K562 (cell line): ENCODE measurements around the gene PYGB. TPM values are rescaled to one million over a fixed set of nuclear protein-coding genes. Genes with fewer than 3 reads are reported as not detected.

ENCODE experiments used
- ATAC-seq: fragments of 200-7000 bp; cut with Tn5 transposase; 3 replicates; pipeline ENCODE4 v1.9.1; 2020; ENCODE audit warnings: moderate library complexity
- BruUV-seq: library from RNA; stranded (reverse); fragments of 400-500 nt; replicated peaks from 2 replicates; lab custom pipeline; 2021; lab: Mats Ljungman, UMichigan
- CTCF ChIA-PET: fragments of 300-600 bp; formaldehyde crosslinking; extraction: SDS; loops from one replicate; lab custom pipeline; 2021; ENCODE audit warnings: low intra/inter-chr PET ratio; lab: Yijun Ruan, JAX
- POLR2A ChIA-PET: fragments of 300-600, 350-650 bp; sonication (Branson Sonifier 250); formaldehyde crosslinking; extraction: SDS; loops from one replicate; lab custom pipeline; 2021; ENCODE audit warnings: antibody characterized with exemption, inconsistent platforms; lab: Yijun Ruan, JAX
- DNase-seq, 4 experiments: peaks; one replicate each; pipeline versions ENCODE4 v3.0.0 to v3.0.0-alpha.2; 2011 to 2018; ENCODE audit warnings: low spot score in 3 of 4, mixed read lengths in 3 of 4; ENCODE audit errors: extremely low read depth in 1 of 4
- FAIRE-seq: peaks from 2 replicates; lab custom pipeline; 2011; peaks lifted over from hg19 to GRCh38; lab: Jason Lieb, UNC
- H2AFZ ChIP-seq: 2 replicates; pipeline ENCODE4 v1.6.0; 2011; ENCODE audit warnings: low read depth, low read length, control low read depth, inconsistent platforms
- H3K27ac ChIP-seq: fragments of 200-600 bp; 3 replicates; pipeline ENCODE4 v1.8.0; 2011; ENCODE audit warnings: low read depth, mild to moderate bottlenecking, control low read depth, inconsistent platforms, low read length, moderate library complexity, mixed read lengths; ENCODE audit errors: extremely low read depth
- H3K27me3 ChIP-seq, 2 experiments: fragments of 300-600 bp in 1 of 2; 2 replicates in 1 of 2; 3 replicates in 1 of 2; pipeline versions ENCODE4 v1.6.0 to v1.8.0; 2011; ENCODE audit warnings: inconsistent platforms in 2 of 2, low read length in 2 of 2, mild to moderate bottlenecking in 1 of 2, mixed read lengths in 1 of 2, moderate library complexity in 1 of 2; ENCODE audit not compliant: control insufficient read depth in 2 of 2, insufficient read depth in 2 of 2
- H3K36me3 ChIP-seq: fragments of 300-600 bp; 3 replicates; pipeline ENCODE4 v1.8.0; 2011; ENCODE audit warnings: mild to moderate bottlenecking, low read length, inconsistent platforms; ENCODE audit not compliant: control insufficient read depth, insufficient read depth
- H3K4me1 ChIP-seq, 2 experiments: fragments of 200-600 bp in 1 of 2; replicated peaks in 1 of 2; 2 replicates in 1 of 2; 3 replicates in 1 of 2; pipeline versions ENCODE4 v1.5.1 to v1.8.0; 2011; ENCODE audit warnings: inconsistent platforms in 2 of 2, low read length in 2 of 2, mild to moderate bottlenecking in 1 of 2, mixed read lengths in 1 of 2, moderate library complexity in 1 of 2; ENCODE audit not compliant: control insufficient read depth in 2 of 2, insufficient read depth in 2 of 2
- H3K4me2 ChIP-seq: 2 replicates; pipeline ENCODE4 v1.6.1; 2011; ENCODE audit warnings: low read length, control low read depth, inconsistent platforms, mixed read lengths; ENCODE audit not compliant: insufficient read depth
- H3K4me3 ChIP-seq: fragments of 200-600 bp; sonication (generic), shearing (Covaris generic); 2 replicates; pipeline ENCODE4 v1.5.1; 2016; ENCODE audit warnings: control low read depth, inconsistent platforms
- H3K79me2 ChIP-seq: fragments of 200-600 bp; 3 replicates; pipeline ENCODE4 v1.8.0; 2011; ENCODE audit warnings: low read length, inconsistent platforms; ENCODE audit not compliant: control insufficient read depth, insufficient read depth
- H3K9ac ChIP-seq, 2 experiments: 2 replicates each; pipeline versions ENCODE4 v1.6.0 to v1.6.1; 2011; ENCODE audit warnings: low read depth in 2 of 2, low read length in 2 of 2, control low read depth in 1 of 2, inconsistent platforms in 1 of 2, mild to moderate bottlenecking in 1 of 2, mixed read lengths in 1 of 2; ENCODE audit not compliant: insufficient read depth in 1 of 2
- H3K9me1 ChIP-seq: one replicate; pipeline ENCODE4 v1.6.0; 2011; ENCODE audit warnings: inconsistent platforms, mild to moderate bottlenecking, low read length, moderate library complexity; ENCODE audit not compliant: control insufficient read depth, insufficient read depth
- H3K9me3 ChIP-seq: replicated peaks from 2 replicates; pipeline ENCODE4 v1.5.1; 2011; ENCODE audit warnings: low read depth, low read length, inconsistent platforms; ENCODE audit not compliant: control insufficient read depth, insufficient read depth
- H4K20me1 ChIP-seq: replicated peaks from 2 replicates; pipeline ENCODE4 v1.6.1; 2011; ENCODE audit warnings: low read length, inconsistent platforms, mixed read lengths; ENCODE audit not compliant: control insufficient read depth, insufficient read depth
- HNRNPK ChIP-seq: fragments of 200-400 bp; formaldehyde crosslinking; IDR thresholded peaks from one replicate; pipeline ENCODE4 v1.6.1; 2018; ENCODE audit warnings: mild to moderate bottlenecking, low read depth, low read length; ENCODE audit not compliant: poor library complexity, severe bottlenecking
- POLR2H ChIP-seq: IDR thresholded peaks from 2 replicates; pipeline ENCODE4 v1.6.1; 2016; ENCODE audit warnings: missing genetic modification characterization, low read depth, mild to moderate bottlenecking, control low read depth, missing compliant biosample characterization, moderate library complexity
- SETDB1 ChIP-seq: IDR thresholded peaks from one replicate; pipeline ENCODE4 v1.6.1; 2012; ENCODE audit warnings: low read length, control low read depth, inconsistent platforms
- SREBF1 ChIP-seq: fragments of 150-350 bp; IDR thresholded peaks from 2 replicates; pipeline ENCODE4 v1.6.1; 2014; ENCODE audit warnings: antibody characterized with exemption, low read depth, low read length, borderline replicate concordance
- ZNF583 ChIP-seq: fragments of 250-450 bp; sonication (Bioruptor Pico); IDR thresholded peaks from 2 replicates; pipeline ENCODE4 v1.4.0; 2020
- WGBS: fragments of 100-300 bp; shearing (Covaris generic); methylation state at CpG from one replicate; pipeline ENCODE4 v1.1.6; 2016; ENCODE audit warnings: low coverage, mixed read lengths; ENCODE audit not compliant: insufficient coverage; ENCODE audit errors: missing lambda C conversion rate; 5-methylcytosine and 5-hydroxymethylcytosine counted together
- in situ Hi-C: fragments of 300-500 bp; cut with MboI; formaldehyde crosslinking; loops from 4 replicates; pipeline ENCODE4 v1.15.0; 2018; ENCODE audit warnings: inconsistent platforms, mixed read lengths
- intact Hi-C: fragments of 100-400 bp; cut with micrococcal nuclease; formaldehyde crosslinking; loops from 2 replicates; pipeline ENCODE4 v1.14.2; 2022
- polyA plus RNA-seq, 8 experiments: library from polyadenylated mRNA; depleted of rRNA in 4 of 8; stranded (reverse) in 5 of 8; unstranded in 3 of 8; fragments of >200 nt; fragmentation: Nextera tagmentation in 2 of 8; fragmentation: Illumina TruSeq in 1 of 8; extraction: Ambion mirVana in 2 of 8; extraction: Trizol in 1 of 8; gene quantifications; 2 replicates each; pipeline versions ENCODE4 v1.2.1 to v1.2.3, GENCODE V29; 2011 to 2014; ENCODE audit warnings: inconsistent platforms in 1 of 8, missing spikeins in 1 of 8
- total RNA-seq, 7 experiments: library from RNA; depleted of rRNA in 6 of 7; stranded (reverse); fragments of >200 nt in 6 of 7; fragmentation: Illumina TruSeq in 2 of 7; extraction: Trizol in 2 of 7; gene quantifications; 2 replicates each; pipeline versions ENCODE4 v1.2.1 to v1.2.3, GENCODE V29; 2011 to 2021; ENCODE audit warnings: low replicate concordance in 1 of 7
- TF ChIP-seq, protein P1 (sequence below): sonication (generic); formaldehyde crosslinking; IDR thresholded peaks from 2 replicates; pipeline ENCODE4 v1.8.0; 2022; ENCODE audit warnings: mild to moderate bottlenecking, low read depth, missing genetic modification reagents
- TF ChIP-seq, protein P2 (sequence below): fragments of 450-650 bp; formaldehyde crosslinking; IDR thresholded peaks from 2 replicates; pipeline ENCODE4 v1.4.0; 2020; ENCODE audit warnings: mild to moderate bottlenecking, mixed read lengths
- TF ChIP-seq, protein P3 (sequence below), 2 experiments: fragments of 450-650 bp in 1 of 2; sonication (generic) in 1 of 2; formaldehyde crosslinking in 1 of 2; IDR thresholded peaks; 2 replicates each; pipeline versions ENCODE4 v1.7.1 to v1.9.0; 2016 to 2022; ENCODE audit warnings: inconsistent platforms in 1 of 2, mild to moderate bottlenecking in 1 of 2, missing genetic modification reagents in 1 of 2

PYGB gene
- total and polyA plus RNA-seq, 9 of the 15 experiments (the other 6 are each of a cell fraction or from before 2014, with no cell fraction given) = 0.34 to 18.0 (median 9.8) TPM

DNA sequence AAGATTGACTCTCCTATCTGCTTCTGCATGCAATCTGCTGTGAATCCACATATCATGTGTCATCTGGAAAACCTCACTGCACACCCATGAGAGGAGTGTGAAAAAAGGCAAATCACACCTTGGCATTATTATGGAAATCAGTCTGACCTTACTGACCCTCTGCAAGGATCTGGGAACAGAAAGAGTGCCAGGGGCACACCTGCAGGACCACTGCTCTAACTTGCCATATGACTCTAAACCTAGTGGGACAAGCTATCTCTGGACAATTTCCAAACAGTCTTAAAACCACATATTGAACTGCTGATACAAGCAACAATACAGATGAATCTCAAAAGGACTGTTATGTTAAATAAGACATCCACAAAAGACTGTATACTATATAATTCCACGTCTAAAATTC, 92.5 kb downstream of the PYGB start:
- no peak overlapping the region for H3K4me2 ChIP-seq
- ChIA-PET POLR2A (interaction anchor here (0.6 kb wide), 1 partner anchor 18 kb away, joined by 3 read pairs; no protein-coding TSS in a partner anchor), CTCF (no interaction called here)
- WGBS = 0% methylated on average over 1 of the region's 1 CpG
- no peak for ATAC-seq
- no peak for DNase-seq
- no peak overlapping the region for H3K9ac ChIP-seq
- H3K79me2 ChIP-seq = no peaks in the 10 kb centered on the region; the same call in 2 of the 3 replicates
- H2AFZ ChIP-seq = no peak overlapping the region
- BruUV-seq = no TSS peak
- H4K20me1 ChIP-seq = no peaks in the 10 kb centered on the region
- H3K27me3 ChIP-seq = no peaks in the 10 kb centered on the region
- no peak overlapping the region for H3K4me3 ChIP-seq
- no peak for FAIRE-seq
- H3K4me1 ChIP-seq = no peaks in the 10 kb centered on the region; a peak in 1 of 5 replicates
- H3K9me3 ChIP-seq = no peaks in the 10 kb centered on the region
- no peak overlapping the region for H3K27ac ChIP-seq
- H3K9me1 ChIP-seq = no peaks in the 10 kb centered on the region
- in situ Hi-C loops (no loop called here), intact Hi-C loops (no loop called here)
- no peaks in the 10 kb centered on the region for H3K36me3 ChIP-seq
- no peak for TF ChIP-seq ZNF583 (CRISPR knock-in tag)
- TF ChIP-seq, protein P1, sequence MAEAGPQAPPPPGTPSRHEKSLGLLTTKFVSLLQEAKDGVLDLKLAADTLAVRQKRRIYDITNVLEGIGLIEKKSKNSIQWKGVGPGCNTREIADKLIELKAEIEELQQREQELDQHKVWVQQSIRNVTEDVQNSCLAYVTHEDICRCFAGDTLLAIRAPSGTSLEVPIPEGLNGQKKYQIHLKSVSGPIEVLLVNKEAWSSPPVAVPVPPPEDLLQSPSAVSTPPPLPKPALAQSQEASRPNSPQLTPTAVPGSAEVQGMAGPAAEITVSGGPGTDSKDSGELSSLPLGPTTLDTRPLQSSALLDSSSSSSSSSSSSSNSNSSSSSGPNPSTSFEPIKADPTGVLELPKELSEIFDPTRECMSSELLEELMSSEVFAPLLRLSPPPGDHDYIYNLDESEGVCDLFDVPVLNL (CRISPR knock-in tag) = no peak
- TF ChIP-seq, protein P2, sequence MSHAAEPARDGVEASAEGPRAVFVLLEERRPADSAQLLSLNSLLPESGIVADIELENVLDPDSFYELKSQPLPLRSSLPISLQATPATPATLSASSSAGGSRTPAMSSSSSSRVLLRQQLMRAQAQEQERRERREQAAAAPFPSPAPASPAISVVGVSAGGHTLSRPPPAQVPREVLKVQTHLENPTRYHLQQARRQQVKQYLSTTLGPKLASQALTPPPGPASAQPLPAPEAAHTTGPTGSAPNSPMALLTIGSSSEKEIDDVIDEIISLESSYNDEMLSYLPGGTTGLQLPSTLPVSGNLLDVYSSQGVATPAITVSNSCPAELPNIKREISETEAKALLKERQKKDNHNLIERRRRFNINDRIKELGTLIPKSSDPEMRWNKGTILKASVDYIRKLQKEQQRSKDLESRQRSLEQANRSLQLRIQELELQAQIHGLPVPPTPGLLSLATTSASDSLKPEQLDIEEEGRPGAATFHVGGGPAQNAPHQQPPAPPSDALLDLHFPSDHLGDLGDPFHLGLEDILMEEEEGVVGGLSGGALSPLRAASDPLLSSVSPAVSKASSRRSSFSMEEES (CRISPR knock-in tag) = no peak
- no peak for TF ChIP-seq SREBF1
- TF ChIP-seq HNRNPK = no peak
- TF ChIP-seq POLR2H = no peak
- TF ChIP-seq SETDB1 = no peak
- TF ChIP-seq, protein P3, sequence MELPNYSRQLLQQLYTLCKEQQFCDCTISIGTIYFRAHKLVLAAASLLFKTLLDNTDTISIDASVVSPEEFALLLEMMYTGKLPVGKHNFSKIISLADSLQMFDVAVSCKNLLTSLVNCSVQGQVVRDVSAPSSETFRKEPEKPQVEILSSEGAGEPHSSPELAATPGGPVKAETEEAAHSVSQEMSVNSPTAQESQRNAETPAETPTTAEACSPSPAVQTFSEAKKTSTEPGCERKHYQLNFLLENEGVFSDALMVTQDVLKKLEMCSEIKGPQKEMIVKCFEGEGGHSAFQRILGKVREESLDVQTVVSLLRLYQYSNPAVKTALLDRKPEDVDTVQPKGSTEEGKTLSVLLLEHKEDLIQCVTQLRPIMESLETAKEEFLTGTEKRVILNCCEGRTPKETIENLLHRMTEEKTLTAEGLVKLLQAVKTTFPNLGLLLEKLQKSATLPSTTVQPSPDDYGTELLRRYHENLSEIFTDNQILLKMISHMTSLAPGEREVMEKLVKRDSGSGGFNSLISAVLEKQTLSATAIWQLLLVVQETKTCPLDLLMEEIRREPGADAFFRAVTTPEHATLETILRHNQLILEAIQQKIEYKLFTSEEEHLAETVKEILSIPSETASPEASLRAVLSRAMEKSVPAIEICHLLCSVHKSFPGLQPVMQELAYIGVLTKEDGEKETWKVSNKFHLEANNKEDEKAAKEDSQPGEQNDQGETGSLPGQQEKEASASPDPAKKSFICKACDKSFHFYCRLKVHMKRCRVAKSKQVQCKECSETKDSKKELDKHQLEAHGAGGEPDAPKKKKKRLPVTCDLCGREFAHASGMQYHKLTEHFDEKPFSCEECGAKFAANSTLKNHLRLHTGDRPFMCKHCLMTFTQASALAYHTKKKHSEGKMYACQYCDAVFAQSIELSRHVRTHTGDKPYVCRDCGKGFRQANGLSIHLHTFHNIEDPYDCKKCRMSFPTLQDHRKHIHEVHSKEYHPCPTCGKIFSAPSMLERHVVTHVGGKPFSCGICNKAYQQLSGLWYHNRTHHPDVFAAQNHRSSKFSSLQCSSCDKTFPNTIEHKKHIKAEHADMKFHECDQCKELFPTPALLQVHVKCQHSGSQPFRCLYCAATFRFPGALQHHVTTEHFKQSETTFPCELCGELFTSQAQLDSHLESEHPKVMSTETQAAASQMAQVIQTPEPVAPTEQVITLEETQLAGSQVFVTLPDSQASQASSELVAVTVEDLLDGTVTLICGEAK (IDR thresholded peaks at IDR 0.05) = no peak
- TF ChIP-seq, protein P3 (CRISPR knock-in tag; IDR thresholded peaks at IDR 0.05) = no peak
